ENCODE measurements around the gene KCNT2.
"Not testable (repeated sequence)": the region's sequence is repeated elsewhere in the genome, so short reads cannot be mapped to it uniquely, and the experiment has no call there.

KCNT2 gene

DNA sequence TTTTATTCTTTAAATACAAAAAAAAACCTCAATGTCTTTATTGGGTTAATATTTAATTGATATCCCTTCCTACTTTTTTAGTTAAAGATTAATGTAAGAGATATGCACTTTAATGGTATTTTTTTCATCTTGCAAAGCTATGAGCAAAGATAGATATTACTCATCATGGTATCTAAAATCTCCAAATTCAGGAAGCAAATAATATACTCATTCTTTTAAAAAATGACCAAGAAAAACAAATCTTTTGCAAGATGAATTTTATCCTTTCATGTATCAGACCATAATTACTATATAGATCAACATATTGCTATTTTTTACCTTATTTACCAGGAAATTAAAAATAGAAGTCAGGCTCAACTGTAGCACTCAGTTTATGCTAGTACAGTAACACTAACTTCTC is 330.4 kb downstream of the KCNT2 start:
- CTCF ChIA-PET, result no interaction called here
- no peak for DNase-seq (ENCODE audit: extremely low spot score)
- POLR2A ChIA-PET, result no interaction called here
- TF ChIP-seq TARDBP (IDR thresholded peaks at IDR 0.05) (no peak), LEF1 (IDR thresholded peaks at IDR 0.05; ENCODE audit: borderline replicate concordance) (no peak)

DNA sequence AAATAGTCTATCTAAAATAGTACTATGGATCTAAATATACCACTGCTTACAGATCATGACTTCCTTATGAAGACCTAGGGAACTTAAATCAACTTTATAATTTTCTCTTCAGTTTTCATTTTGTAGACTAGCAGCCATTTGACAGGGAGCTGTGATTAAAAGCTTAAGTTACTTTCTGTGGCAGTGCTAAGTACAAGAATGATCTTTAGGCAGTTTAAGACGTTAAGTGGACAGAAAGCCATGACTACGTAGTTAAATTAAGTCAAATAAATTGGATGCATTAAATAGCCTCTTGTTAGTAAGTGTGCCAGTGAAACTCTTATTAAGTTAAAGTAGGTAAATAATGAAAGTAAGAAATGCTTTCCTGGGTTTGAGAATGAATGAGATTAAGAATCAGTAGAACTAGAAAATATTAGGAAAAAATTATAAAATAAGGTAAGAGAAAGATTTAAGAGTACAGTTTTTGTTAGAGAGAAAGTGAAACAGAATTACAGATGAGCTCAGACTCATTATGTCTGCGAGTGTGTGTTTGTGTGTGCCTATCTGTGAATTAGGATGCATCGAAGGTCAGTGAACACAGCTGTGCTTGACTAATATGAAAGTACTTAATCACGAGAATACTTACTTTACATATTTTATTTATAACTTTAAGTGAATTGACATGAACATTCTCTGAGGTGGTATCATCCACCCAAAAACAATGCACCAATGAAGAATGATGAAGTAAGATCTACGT is 336.9 kb downstream of the KCNT2 start:
- DNase-seq (ENCODE audit: extremely low spot score), result no peak
- ChIA-PET CTCF (no interaction called here), POLR2A (no interaction called here)
- TF ChIP-seq L3MBTL2 (conservative IDR thresholded peaks at IDR 0.05) (no peak), ZNF384 (IDR thresholded peaks at IDR 0.05) (no peak), HDGF (IDR thresholded peaks at IDR 0.05; ENCODE audit: borderline replicate concordance) (no peak), FOXK2 (IDR thresholded peaks at IDR 0.05) (no peak)

DNA sequence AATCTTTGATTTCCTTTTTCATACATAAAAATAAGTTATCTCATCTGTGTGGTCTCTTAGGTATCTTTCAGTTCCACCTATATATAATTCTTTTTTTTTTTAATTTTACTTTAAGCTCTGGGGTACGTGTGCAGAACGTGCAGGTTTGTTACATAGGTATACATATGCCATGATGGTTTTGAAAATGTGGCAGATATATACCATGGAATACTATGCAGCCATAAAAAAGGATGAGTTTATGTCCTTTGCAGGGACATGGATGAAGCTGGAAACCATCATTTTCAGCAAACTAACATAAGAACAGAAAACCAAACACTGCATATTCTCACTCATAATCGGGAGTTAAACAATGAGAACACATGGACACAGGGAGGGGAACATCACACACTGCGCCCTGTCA is 345.2 kb downstream of the KCNT2 start:
- DNase-seq (ENCODE audit: extremely low spot score); CTCF ChIA-PET; POLR2A ChIA-PET: not testable (repeated sequence)

DNA sequence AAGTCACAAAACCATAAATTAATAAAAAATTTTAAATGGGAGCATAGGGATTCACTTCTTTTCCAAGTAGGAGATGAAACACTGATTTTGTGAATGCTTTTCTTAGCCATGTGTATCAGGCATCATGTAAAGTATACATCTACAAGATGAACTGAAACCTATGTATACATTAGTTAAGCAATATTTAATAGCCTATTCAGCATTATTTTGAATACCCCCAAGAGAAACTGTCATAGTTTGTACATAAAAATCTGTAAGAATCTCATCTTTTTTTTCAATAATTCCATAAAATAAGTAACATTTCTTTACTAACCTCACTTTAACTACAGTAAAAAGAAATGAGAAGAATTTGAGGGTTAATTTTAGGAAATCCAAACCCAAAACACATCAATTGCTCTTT is 348.0 kb downstream of the KCNT2 start:
- DNase-seq (ENCODE audit: extremely low spot score), result no peak
- ChIA-PET POLR2A (no interaction called here), CTCF (no interaction called here)
- no peak for TF ChIP-seq FOXM1 (IDR thresholded peaks at IDR 0.05; ENCODE audit: borderline replicate concordance)
- TF ChIP-seq FOXK2 (IDR thresholded peaks at IDR 0.05), result no peak
- no peak for TF ChIP-seq HDGF (IDR thresholded peaks at IDR 0.05; ENCODE audit: borderline replicate concordance)
- no peak for TF ChIP-seq PKNOX1 (IDR thresholded peaks at IDR 0.05)
- no peak for TF ChIP-seq ELF4 (IDR thresholded peaks at IDR 0.05)
- no peak for TF ChIP-seq LEF1 (IDR thresholded peaks at IDR 0.05; ENCODE audit: borderline replicate concordance)
- TF ChIP-seq BHLHE40 (IDR thresholded peaks at IDR 0.05; ENCODE audit: borderline replicate concordance), result no peak
- no peak for TF ChIP-seq FOXA1 (IDR thresholded peaks at IDR 0.05)
- TF ChIP-seq ZNF384 (IDR thresholded peaks at IDR 0.05), result no peak

GRCh38 chr1:196259316-196259715 is 348.9 kb downstream of the KCNT2 start:
- ChIA-PET CTCF (no interaction called here), POLR2A (no interaction called here)
- DNase-seq (ENCODE audit: extremely low spot score), result no peak
- TF ChIP-seq ZNF384 (IDR thresholded peaks at IDR 0.05) (no peak), HDGF (IDR thresholded peaks at IDR 0.05; ENCODE audit: borderline replicate concordance) (no peak), PKNOX1 (IDR thresholded peaks at IDR 0.05) (no peak), BHLHE40 (IDR thresholded peaks at IDR 0.05; ENCODE audit: borderline replicate concordance) (no peak)

GRCh38 chr1:196255762-196256161 is 352.5 kb downstream of the KCNT2 start:
- no peak for DNase-seq (ENCODE audit: extremely low spot score)
- ChIA-PET CTCF (no interaction called here), POLR2A (no interaction called here)
- TF ChIP-seq CTBP1 (IDR thresholded peaks at IDR 0.05; ENCODE audit: borderline replicate concordance) (no peak), SUZ12 (IDR thresholded peaks at IDR 0.05) (no peak), ZNF384 (IDR thresholded peaks at IDR 0.05) (no peak), LEF1 (IDR thresholded peaks at IDR 0.05; ENCODE audit: borderline replicate concordance) (no peak), FOXM1 (IDR thresholded peaks at IDR 0.05; ENCODE audit: borderline replicate concordance) (no peak), ELF4 (IDR thresholded peaks at IDR 0.05) (no peak), FOXA1 (IDR thresholded peaks at IDR 0.05) (no peak), ARNT (IDR thresholded peaks at IDR 0.05) (no peak), BHLHE40 (IDR thresholded peaks at IDR 0.05; ENCODE audit: borderline replicate concordance) (no peak), FOXK2 (IDR thresholded peaks at IDR 0.05) (no peak)

- DNase-seq (ENCODE audit: extremely low spot score), result no peak
- CTCF ChIA-PET, result no interaction called here
- TF ChIP-seq PKNOX1 (IDR thresholded peaks at IDR 0.05) (no peak), FOXK2 (IDR thresholded peaks at IDR 0.05) (no peak), FOXA1 (IDR thresholded peaks at IDR 0.05) (no peak), ELF4 (IDR thresholded peaks at IDR 0.05) (no peak), NFRKB (IDR thresholded peaks at IDR 0.05) (no peak), CTBP1 (IDR thresholded peaks at IDR 0.05; ENCODE audit: borderline replicate concordance) (no peak), L3MBTL2 (conservative IDR thresholded peaks at IDR 0.05) (no peak), HDGF (IDR thresholded peaks at IDR 0.05; ENCODE audit: borderline replicate concordance) (no peak), LEF1 (IDR thresholded peaks at IDR 0.05; ENCODE audit: borderline replicate concordance) (no peak), SP1 (IDR thresholded peaks at IDR 0.05) (no peak), FOXM1 (IDR thresholded peaks at IDR 0.05; ENCODE audit: borderline replicate concordance) (no peak)
- POLR2A ChIA-PET, result no interaction called here
Observed at GRCh38 chr1:196229546-196229945, 378.7 kb downstream of the KCNT2 start.

DNA sequence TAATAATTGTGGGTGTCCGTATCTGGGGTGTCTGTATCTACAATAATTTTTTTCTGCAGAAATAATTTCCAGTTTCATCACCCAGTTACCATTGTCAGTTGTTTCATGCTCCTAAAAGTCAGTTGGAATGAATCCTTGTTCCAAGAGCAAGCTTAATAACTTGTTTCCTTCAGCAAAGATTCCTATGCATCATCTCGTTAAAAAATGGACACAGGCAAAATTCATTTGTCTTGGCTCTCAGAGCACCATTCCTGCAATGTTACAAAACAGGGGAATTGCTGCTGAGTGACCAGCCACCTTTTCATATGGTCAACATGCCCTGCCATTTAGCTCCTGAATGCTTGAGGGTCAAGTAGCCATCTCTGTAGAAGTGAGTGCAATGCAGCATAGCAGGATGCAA is 393.4 kb downstream of the KCNT2 start:
- CTCF ChIA-PET, result no interaction called here
- DNase-seq (ENCODE audit: extremely low spot score), result no peak
- POLR2A ChIA-PET, result no interaction called here
- TF ChIP-seq CTBP1 (IDR thresholded peaks at IDR 0.05; ENCODE audit: borderline replicate concordance) (no peak), PKNOX1 (IDR thresholded peaks at IDR 0.05) (no peak), FOXK2 (IDR thresholded peaks at IDR 0.05) (no peak), L3MBTL2 (conservative IDR thresholded peaks at IDR 0.05) (no peak), NFRKB (IDR thresholded peaks at IDR 0.05) (no peak), HDGF (IDR thresholded peaks at IDR 0.05; ENCODE audit: borderline replicate concordance) (no peak), ZNF384 (IDR thresholded peaks at IDR 0.05) (no peak), TARDBP (IDR thresholded peaks at IDR 0.05) (no peak), ARNT (IDR thresholded peaks at IDR 0.05) (no peak), SUZ12 (IDR thresholded peaks at IDR 0.05) (no peak), FOXM1 (IDR thresholded peaks at IDR 0.05; ENCODE audit: borderline replicate concordance) (no peak), LEF1 (IDR thresholded peaks at IDR 0.05; ENCODE audit: borderline replicate concordance) (no peak)

Measured in HEK293T (cell line).